Duodenal mucosa (tissue), 2 donors: ENCODE results near the gene SRPK1.

Source experiments
- H3K27ac ChIP-seq: one replicate; pipeline ENCODE4 v1.7.0; 2013; ENCODE audit warnings: low read depth, low read length
- H3K27me3 ChIP-seq, 2 donors: one replicate each; pipeline ENCODE4 v1.7.0; 2013; ENCODE audit warnings: low read length in 2 of 2, control low read depth in 1 of 2; ENCODE audit not compliant: insufficient read depth in 2 of 2, control insufficient read depth in 1 of 2
- H3K36me3 ChIP-seq, 2 donors: one replicate each; pipeline ENCODE4 v1.7.0; 2013; ENCODE audit warnings: low read length in 2 of 2, control low read depth in 1 of 2; ENCODE audit not compliant: insufficient read depth in 2 of 2, control insufficient read depth in 1 of 2
- H3K4me1 ChIP-seq, 2 donors: one replicate each; pipeline ENCODE4 v1.7.0; 2013; ENCODE audit warnings: low read length in 2 of 2, control low read depth in 1 of 2; ENCODE audit not compliant: insufficient read depth in 2 of 2, control insufficient read depth in 1 of 2
- H3K4me3 ChIP-seq, 2 donors: one replicate each; pipeline ENCODE4 v1.7.0; 2013; ENCODE audit warnings: low read length in 2 of 2, low read depth in 1 of 2
- H3K9ac ChIP-seq, 2 donors: one replicate each; pipeline ENCODE4 v1.7.0; 2013; ENCODE audit warnings: low read length in 2 of 2, low read depth in 1 of 2
- H3K9me3 ChIP-seq, 2 donors: one replicate each; pipeline ENCODE4 v1.7.0; 2013; ENCODE audit warnings: low read length in 2 of 2, control low read depth in 1 of 2; ENCODE audit not compliant: control insufficient read depth in 1 of 2

The SRPK1 gene

GRCh38 chr6:35790683-35791082 is 130.2 kb downstream of the SRPK1 start:
- peaks cover 0 to 3% of the 10 kb centered on the region in 2 donors for H3K4me1 ChIP-seq
- H3K27me3 ChIP-seq: peaks cover 12 to 25% of the 10 kb centered on the region in 2 donors

GRCh38 chr6:35788423-35788982 is 132.4 kb downstream of the SRPK1 start:
- Histone ChIP-seq H3K27ac (no peak overlapping the region), H3K4me3 (no peak overlapping the region), H3K9ac (no peak overlapping the region), H3K27me3 (peaks cover 16 to 25% of the 10 kb centered on the region in 2 donors), H3K36me3 (no peaks in the 10 kb centered on the region), H3K4me1 (peaks cover 0 to 3% of the 10 kb centered on the region in 2 donors), H3K9me3 (no peaks in the 10 kb centered on the region)

More at GRCh38 chr6:35790683-35791082, 130.2 kb downstream of the SRPK1 start:
- no peaks in the 10 kb centered on the region for H3K9me3 ChIP-seq
- no peak overlapping the region for H3K27ac ChIP-seq
- H3K9ac ChIP-seq: no peak overlapping the region
- H3K36me3 ChIP-seq: no peaks in the 10 kb centered on the region
- no peak overlapping the region for H3K4me3 ChIP-seq

GRCh38 chr6:35787266-35788218 is 133.4 kb downstream of the SRPK1 start:
- Histone ChIP-seq H3K27me3 (peaks cover 16 to 25% of the 10 kb centered on the region in 2 donors), H3K4me1 (peaks cover 0 to 3% of the 10 kb centered on the region in 2 donors), H3K9me3 (no peaks in the 10 kb centered on the region), H3K4me3 (no peak overlapping the region), H3K9ac (no peak overlapping the region), H3K27ac (no peak overlapping the region), H3K36me3 (no peaks in the 10 kb centered on the region)

GRCh38 chr6:35786810-35787209 is 134.1 kb downstream of the SRPK1 start:
- Histone ChIP-seq H3K9me3 (no peaks in the 10 kb centered on the region), H3K27ac (no peak overlapping the region), H3K27me3 (peaks cover 16 to 25% of the 10 kb centered on the region in 2 donors), H3K4me3 (no peak overlapping the region), H3K9ac (no peak overlapping the region), H3K36me3 (no peaks in the 10 kb centered on the region), H3K4me1 (peaks cover 0 to 3% of the 10 kb centered on the region in 2 donors)

- no peaks in the 10 kb centered on the region for H3K9me3 ChIP-seq
- H3K27ac ChIP-seq: no peak overlapping the region
- H3K4me3 ChIP-seq: no peak overlapping the region
- no peak overlapping the region for H3K9ac ChIP-seq
- H3K27me3 ChIP-seq: peaks cover 16 to 25% of the 10 kb centered on the region in 2 donors
- H3K36me3 ChIP-seq: no peaks in the 10 kb centered on the region
- peaks cover 0 to 3% of the 10 kb centered on the region in 2 donors for H3K4me1 ChIP-seq
Measured at GRCh38 chr6:35786272-35786671, 134.6 kb downstream of the SRPK1 start.

GRCh38 chr6:35784200-35784599 is 136.7 kb downstream of the SRPK1 start:
- Histone ChIP-seq H3K9ac (no peak overlapping the region), H3K4me3 (no peak overlapping the region), H3K27me3 (peaks cover 16 to 25% of the 10 kb centered on the region in 2 donors), H3K36me3 (no peaks in the 10 kb centered on the region), H3K27ac (no peak overlapping the region), H3K9me3 (no peaks in the 10 kb centered on the region), H3K4me1 (peaks cover 0 to 3% of the 10 kb centered on the region in 2 donors)
